Gastrocnemius medialis (tissue), 4 donors: ENCODE data around the gene RNU1-1.
"Not testable (repeated sequence)": the region's sequence is repeated elsewhere in the genome, so short reads cannot be mapped to it uniquely, and the experiment has no call there.

Experiments
- CTCF ChIP-seq, 5 experiments: fragments of 450-650 bp in 3 of 5; fragments of 200-600 bp in 2 of 5; sonication (generic) in 2 of 5; IDR thresholded peaks in 4 of 5; conservative IDR thresholded peaks in 1 of 5; 1 replicate in 4 of 5; 2 replicates in 1 of 5; pipeline ENCODE4 v1.5.1; 2016 to 2019; ENCODE audit warnings: antibody characterized with exemption in 5 of 5, mild to moderate bottlenecking in 3 of 5, moderate library complexity in 3 of 5
- POLR2A ChIP-seq, 2 donors: fragments of 450-650 bp; IDR thresholded peaks; one replicate each; pipeline ENCODE4 v1.6.1; 2017; ENCODE audit warnings: antibody characterized with exemption in 2 of 2, mild to moderate bottlenecking in 2 of 2, moderate library complexity in 2 of 2

- TF ChIP-seq CTCF (IDR thresholded peaks at IDR 0.05 in 4 of 5, conservative IDR thresholded peaks at IDR 0.05 in 1 of 5); POLR2A (IDR thresholded peaks at IDR 0.05): not testable (repeated sequence)
These were observed 39.2 kb upstream of the RNU1-1 start for GRCh38 chr1:16553244-16553643.
